Loucy (cell line): ENCODE measurements around the gene GTF3C1.

Experiments used
- EZH2phosphoT487 ChIP-seq: fragments of 200-600 bp; IDR thresholded peaks from 2 replicates; pipeline ENCODE4 v1.6.1; 2018; ENCODE audit warnings: antibody characterized with exemption, mild to moderate bottlenecking, moderate library complexity, borderline replicate concordance
- TF ChIP-seq, protein P1 (sequence below): fragments of 200-600 bp; sonication (generic); conservative IDR thresholded peaks from 2 replicates; pipeline ENCODE4 v1.5.1; 2014; ENCODE audit warnings: mild to moderate bottlenecking, antibody characterized with exemption, low read length

DNA sequence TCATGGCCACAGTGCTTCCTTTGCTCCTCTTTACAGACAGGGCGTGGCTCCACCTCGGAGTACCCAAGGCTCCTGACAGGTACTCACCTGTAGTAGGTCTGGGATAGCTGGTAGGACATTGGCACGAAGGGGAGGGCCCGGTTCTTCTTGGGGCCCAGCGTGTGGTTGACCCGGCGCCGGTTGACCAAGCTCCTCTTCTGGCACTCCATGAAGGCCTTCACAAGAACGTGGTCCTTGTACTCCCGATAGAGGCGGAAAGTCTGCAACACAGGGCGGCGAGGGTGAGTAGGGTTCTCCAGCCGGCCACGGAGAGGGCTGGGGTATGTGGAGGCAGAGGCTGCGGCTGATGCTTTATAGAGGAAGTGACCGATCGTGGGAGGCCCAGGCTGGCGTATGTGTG, 78.1 kb downstream of the GTF3C1 start:
- TF ChIP-seq, protein P1, sequence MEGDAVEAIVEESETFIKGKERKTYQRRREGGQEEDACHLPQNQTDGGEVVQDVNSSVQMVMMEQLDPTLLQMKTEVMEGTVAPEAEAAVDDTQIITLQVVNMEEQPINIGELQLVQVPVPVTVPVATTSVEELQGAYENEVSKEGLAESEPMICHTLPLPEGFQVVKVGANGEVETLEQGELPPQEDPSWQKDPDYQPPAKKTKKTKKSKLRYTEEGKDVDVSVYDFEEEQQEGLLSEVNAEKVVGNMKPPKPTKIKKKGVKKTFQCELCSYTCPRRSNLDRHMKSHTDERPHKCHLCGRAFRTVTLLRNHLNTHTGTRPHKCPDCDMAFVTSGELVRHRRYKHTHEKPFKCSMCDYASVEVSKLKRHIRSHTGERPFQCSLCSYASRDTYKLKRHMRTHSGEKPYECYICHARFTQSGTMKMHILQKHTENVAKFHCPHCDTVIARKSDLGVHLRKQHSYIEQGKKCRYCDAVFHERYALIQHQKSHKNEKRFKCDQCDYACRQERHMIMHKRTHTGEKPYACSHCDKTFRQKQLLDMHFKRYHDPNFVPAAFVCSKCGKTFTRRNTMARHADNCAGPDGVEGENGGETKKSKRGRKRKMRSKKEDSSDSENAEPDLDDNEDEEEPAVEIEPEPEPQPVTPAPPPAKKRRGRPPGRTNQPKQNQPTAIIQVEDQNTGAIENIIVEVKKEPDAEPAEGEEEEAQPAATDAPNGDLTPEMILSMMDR: no peak
- TF ChIP-seq EZH2phosphoT487: no peak
